SU-DHL-6 (cell line): ENCODE data around the gene ATP6V0D1.

ENCODE experiments used
- H2AFZ ChIP-seq: fragments of 200-600 bp; sonication (generic); 2 replicates; pipeline ENCODE4 v1.6.1; 2014; ENCODE audit warnings: low read depth, mild to moderate bottlenecking, moderate library complexity, mixed read lengths, antibody characterized with exemption, low read length; ENCODE audit not compliant: severe bottlenecking
- H3F3A ChIP-seq: fragments of 200-600 bp; shearing (Covaris generic); 2 replicates; pipeline ENCODE4 v1.6.0; 2016; ENCODE audit warnings: antibody characterized with exemption, mild to moderate bottlenecking; ENCODE audit not compliant: insufficient read depth
- H3K27ac ChIP-seq: fragments of 200-600 bp; sonication (generic); 2 replicates; pipeline ENCODE4 v1.5.1; 2016; ENCODE audit warnings: low read depth, mild to moderate bottlenecking, low read length, moderate library complexity, mixed read lengths
- H3K27me3 ChIP-seq: fragments of 200-600 bp; sonication (generic), shearing (Covaris generic); 2 replicates; pipeline ENCODE4 v1.6.0; 2014; ENCODE audit warnings: mild to moderate bottlenecking, low read length
- H3K36me3 ChIP-seq: fragments of 200-600 bp; sonication (generic); 2 replicates; pipeline ENCODE4 v1.6.1; 2014; ENCODE audit warnings: mild to moderate bottlenecking, low read length, mixed read lengths
- H3K4me2 ChIP-seq: fragments of 300-600, 200-600 bp; shearing (Covaris generic), sonication (generic); 2 replicates; pipeline ENCODE4 v1.6.0; 2014; ENCODE audit warnings: low read length, low read depth, mild to moderate bottlenecking; ENCODE audit not compliant: poor library complexity, severe bottlenecking
- H3K4me3 ChIP-seq: fragments of 200-600 bp; sonication (generic); 2 replicates; pipeline ENCODE4 v1.5.1; 2014; ENCODE audit warnings: antibody characterized with exemption, low read length, mild to moderate bottlenecking, mixed read lengths; ENCODE audit not compliant: insufficient read depth, poor library complexity, severe bottlenecking
- H3K79me2 ChIP-seq: fragments of 200-600 bp; sonication (generic); 2 replicates; pipeline ENCODE4 v1.6.1; 2014; ENCODE audit warnings: mild to moderate bottlenecking, low read length, moderate library complexity; ENCODE audit not compliant: insufficient read depth
- H3K9ac ChIP-seq: fragments of 200-600 bp; sonication (generic); 2 replicates; pipeline ENCODE4 v1.7.0; 2014; ENCODE audit warnings: mild to moderate bottlenecking, low read length
- H3K9me2 ChIP-seq: fragments of 200-600 bp; sonication (generic); replicated peaks from 2 replicates; pipeline ENCODE4 v1.6.1; 2014; ENCODE audit warnings: low read length; ENCODE audit not compliant: insufficient read depth
- H3K9me3 ChIP-seq: fragments of 200-600 bp; sonication (generic); 2 replicates; pipeline ENCODE4 v1.6.1; 2014; ENCODE audit warnings: low read length, mixed read lengths; ENCODE audit not compliant: insufficient read depth
- H4K20me1 ChIP-seq: fragments of 200-600 bp; sonication (generic); 2 replicates; pipeline ENCODE4 v1.6.1; 2014; ENCODE audit warnings: low read depth, mild to moderate bottlenecking, antibody characterized with exemption, low read length, moderate library complexity, mixed read lengths
- CTCF ChIP-seq: fragments of 200-600 bp; sonication (generic); IDR thresholded peaks from one replicate; pipeline ENCODE4 v1.5.1; 2017; ENCODE audit warnings: antibody characterized with exemption, mild to moderate bottlenecking, low read length, moderate library complexity; ENCODE audit not compliant: insufficient read depth, poor library complexity, severe bottlenecking
- EZH2phosphoT487 ChIP-seq: fragments of 200-600 bp; sonication (generic), shearing (Covaris generic); conservative IDR thresholded peaks from 2 replicates; pipeline ENCODE4 v1.6.1; 2018; ENCODE audit warnings: mild to moderate bottlenecking, antibody characterized with exemption, low read length, moderate library complexity, mixed read lengths

The ATP6V0D1 gene

GRCh38 chr16:67409631-67410030 lies 71.3 kb downstream of the ATP6V0D1 start:
- no peaks in the 10 kb centered on the region for H3K36me3 ChIP-seq
- H3K4me2 ChIP-seq: no peak overlapping the region
- no peak overlapping the region for H3K27ac ChIP-seq

GRCh38 chr16:67407788-67408452 lies 73.0 kb downstream of the ATP6V0D1 start:
- no peak overlapping the region for H3K4me3 ChIP-seq
- TF ChIP-seq EZH2phosphoT487: no peak
- TF ChIP-seq CTCF: no peak
- no peaks in the 10 kb centered on the region for H3K79me2 ChIP-seq
- H3F3A ChIP-seq: no peaks in the 10 kb centered on the region
- H3K4me2 ChIP-seq: no peak overlapping the region
- H2AFZ ChIP-seq: no peak overlapping the region
- H3K9me2 ChIP-seq: no peaks in the 10 kb centered on the region
- no peak overlapping the region for H3K27ac ChIP-seq
- H3K27me3 ChIP-seq: no peaks in the 10 kb centered on the region
- no peaks in the 10 kb centered on the region for H3K9me3 ChIP-seq
- H4K20me1 ChIP-seq: no peaks in the 10 kb centered on the region
- no peaks in the 10 kb centered on the region for H3K36me3 ChIP-seq
- H3K9ac ChIP-seq: no peak overlapping the region

More at GRCh38 chr16:67409631-67410030, 71.3 kb downstream of the ATP6V0D1 start:
- Histone ChIP-seq H3K79me2 (no peaks in the 10 kb centered on the region), H3F3A (no peaks in the 10 kb centered on the region), H2AFZ (no peak overlapping the region), H3K27me3 (no peaks in the 10 kb centered on the region), H3K9me2 (no peaks in the 10 kb centered on the region), H3K9me3 (no peaks in the 10 kb centered on the region), H3K4me3 (no peak overlapping the region), H4K20me1 (no peaks in the 10 kb centered on the region), H3K9ac (no peak overlapping the region)
- no peak for TF ChIP-seq EZH2phosphoT487
- no peak for TF ChIP-seq CTCF

- H3K36me3 ChIP-seq: no peaks in the 10 kb centered on the region
- no peaks in the 10 kb centered on the region for H3K9me2 ChIP-seq
- TF ChIP-seq CTCF (no peak), EZH2phosphoT487 (no peak)
- H2AFZ ChIP-seq: no peak overlapping the region
- no peaks in the 10 kb centered on the region for H3K79me2 ChIP-seq
- no peaks in the 10 kb centered on the region for H3F3A ChIP-seq
- no peak overlapping the region for H3K9ac ChIP-seq
- no peaks in the 10 kb centered on the region for H3K27me3 ChIP-seq
- no peak overlapping the region for H3K4me3 ChIP-seq
- H4K20me1 ChIP-seq: no peaks in the 10 kb centered on the region
- no peak overlapping the region for H3K27ac ChIP-seq
- H3K9me3 ChIP-seq: no peaks in the 10 kb centered on the region
- H3K4me2 ChIP-seq: no peak overlapping the region
Measured at GRCh38 chr16:67407176-67407787, 73.7 kb downstream of the ATP6V0D1 start.
